DOHH2 (cell line): ENCODE measurements around the gene TICRR.

Experiments used
- H3F3A ChIP-seq: fragments of 200-600 bp; sonication (generic), shearing (Covaris generic); 2 replicates; pipeline ENCODE4 v1.6.0; 2016; ENCODE audit warnings: antibody characterized with exemption, mild to moderate bottlenecking; ENCODE audit not compliant: control insufficient read depth, insufficient read depth
- H3K27ac ChIP-seq: fragments of 200-600 bp; sonication (generic); 2 replicates; pipeline ENCODE4 v1.5.1; 2014; ENCODE audit warnings: low read depth, mild to moderate bottlenecking, low read length, moderate library complexity
- H3K27me3 ChIP-seq: fragments of 200-600 bp; sonication (generic); 2 replicates; pipeline ENCODE4 v1.6.1; 2014; ENCODE audit warnings: mild to moderate bottlenecking, low read length, mixed read lengths; ENCODE audit not compliant: control insufficient read depth
- H3K36me3 ChIP-seq: fragments of 200-600 bp; sonication (generic); 2 replicates; pipeline ENCODE4 v1.6.1; 2014; ENCODE audit warnings: mild to moderate bottlenecking, low read length, moderate library complexity, mixed read lengths; ENCODE audit not compliant: control insufficient read depth
- H3K4me1 ChIP-seq: fragments of 200-600 bp; sonication (generic); 2 replicates; pipeline ENCODE4 v1.6.1; 2014; ENCODE audit warnings: mild to moderate bottlenecking, low read length, mixed read lengths; ENCODE audit not compliant: control insufficient read depth
- H3K4me2 ChIP-seq: fragments of 200-600 bp; sonication (generic); 2 replicates; pipeline ENCODE4 v1.6.0; 2014; ENCODE audit warnings: mild to moderate bottlenecking, low read length, moderate library complexity
- H3K4me3 ChIP-seq: fragments of 200-600 bp; sonication (generic); 2 replicates; pipeline ENCODE4 v1.5.1; 2014; ENCODE audit warnings: mild to moderate bottlenecking, low read length, mixed read lengths
- H3K79me2 ChIP-seq: fragments of 200-600 bp; sonication (generic); 2 replicates; pipeline ENCODE4 v1.6.1; 2014; ENCODE audit warnings: mild to moderate bottlenecking, low read length, mixed read lengths; ENCODE audit not compliant: control insufficient read depth
- H3K9me2 ChIP-seq: fragments of 200-600 bp; sonication (generic); replicated peaks from 2 replicates; pipeline ENCODE4 v1.6.1; 2014; ENCODE audit warnings: mild to moderate bottlenecking, low read length, mixed read lengths; ENCODE audit not compliant: control insufficient read depth
- H3K9me3 ChIP-seq: fragments of 200-600 bp; sonication (generic); 2 replicates; pipeline ENCODE4 v1.6.1; 2014; ENCODE audit warnings: antibody characterized with exemption, low read length, mixed read lengths; ENCODE audit not compliant: control insufficient read depth, insufficient read depth
- H4K20me1 ChIP-seq: fragments of 200-600 bp; sonication (generic); 2 replicates; pipeline ENCODE4 v1.6.0; 2014; ENCODE audit warnings: low read depth, mild to moderate bottlenecking, antibody characterized with exemption, low read length, moderate library complexity; ENCODE audit not compliant: control insufficient read depth, insufficient read depth
- CTCF ChIP-seq: fragments of 200-600 bp; sonication (generic); IDR thresholded peaks from one replicate; pipeline ENCODE4 v1.5.1; 2014; ENCODE audit warnings: antibody characterized with exemption, mild to moderate bottlenecking, low read depth, low read length; ENCODE audit not compliant: poor library complexity, severe bottlenecking
- EZH2phosphoT487 ChIP-seq: fragments of 200-600 bp; sonication (generic); IDR thresholded peaks from 2 replicates; pipeline ENCODE4 v1.6.1; 2017; ENCODE audit warnings: borderline replicate concordance, mild to moderate bottlenecking, antibody characterized with exemption, low read length, moderate library complexity, mixed read lengths

The TICRR gene

GRCh38 chr15:89673165-89673512, 97.9 kb downstream of the TICRR start:
- H3K79me2 ChIP-seq: no peaks in the 10 kb centered on the region
- no peak overlapping the region for H3K27ac ChIP-seq
- no peaks in the 10 kb centered on the region for H4K20me1 ChIP-seq
- H3F3A ChIP-seq: no peaks in the 10 kb centered on the region
- H3K9me2 ChIP-seq: no peaks in the 10 kb centered on the region
- no peak overlapping the region for H3K4me2 ChIP-seq
- H3K36me3 ChIP-seq: no peaks in the 10 kb centered on the region
- peak; percentile 72 for TF ChIP-seq CTCF
- TF ChIP-seq EZH2phosphoT487: no peak
- H3K27me3 ChIP-seq: no peaks in the 10 kb centered on the region
- no peak overlapping the region for H3K4me3 ChIP-seq
- H3K9me3 ChIP-seq: no peaks in the 10 kb centered on the region
- no peaks in the 10 kb centered on the region for H3K4me1 ChIP-seq

- Histone ChIP-seq H3K4me3 (no peak overlapping the region), H3K27me3 (no peaks in the 10 kb centered on the region), H3K36me3 (no peaks in the 10 kb centered on the region), H3K9me2 (no peaks in the 10 kb centered on the region), H3K4me2 (no peak overlapping the region), H3K4me1 (no peaks in the 10 kb centered on the region), H3K9me3 (no peaks in the 10 kb centered on the region), H3F3A (no peaks in the 10 kb centered on the region), H4K20me1 (no peaks in the 10 kb centered on the region), H3K27ac (no peak overlapping the region), H3K79me2 (no peaks in the 10 kb centered on the region)
- no peak for TF ChIP-seq CTCF
- no peak for TF ChIP-seq EZH2phosphoT487
These were observed 99.3 kb downstream of the TICRR start for GRCh38 chr15:89674526-89674925.

GRCh38 chr15:89675606-89676005, 100.3 kb downstream of the TICRR start:
- Histone ChIP-seq H3K27me3 (no peaks in the 10 kb centered on the region), H3F3A (no peaks in the 10 kb centered on the region), H3K79me2 (no peaks in the 10 kb centered on the region), H3K4me1 (no peaks in the 10 kb centered on the region), H3K27ac (no peak overlapping the region), H3K4me2 (no peak overlapping the region), H3K4me3 (no peak overlapping the region), H3K9me3 (no peaks in the 10 kb centered on the region), H3K36me3 (no peaks in the 10 kb centered on the region), H3K9me2 (no peaks in the 10 kb centered on the region), H4K20me1 (no peaks in the 10 kb centered on the region)
- TF ChIP-seq EZH2phosphoT487 (no peak), CTCF (no peak)

- H3K4me1 ChIP-seq: no peaks in the 10 kb centered on the region
- H3K9me3 ChIP-seq: no peaks in the 10 kb centered on the region
- no peaks in the 10 kb centered on the region for H3K79me2 ChIP-seq
- no peak overlapping the region for H3K4me2 ChIP-seq
- no peaks in the 10 kb centered on the region for H4K20me1 ChIP-seq
- no peaks in the 10 kb centered on the region for H3K36me3 ChIP-seq
- H3F3A ChIP-seq: no peaks in the 10 kb centered on the region
- H3K4me3 ChIP-seq: no peak overlapping the region
- no peak overlapping the region for H3K27ac ChIP-seq
- no peak for TF ChIP-seq EZH2phosphoT487
- TF ChIP-seq CTCF: no peak
- H3K9me2 ChIP-seq: no peaks in the 10 kb centered on the region
- no peaks in the 10 kb centered on the region for H3K27me3 ChIP-seq
These were observed 102.1 kb downstream of the TICRR start for GRCh38 chr15:89677381-89677780.
